Left kidney (tissue), 2 donors: Measurements from ENCODE around the gene SLC39A1. TPM values are rescaled to one million over a fixed set of nuclear protein-coding genes. Genes with fewer than 3 reads are reported as not detected.

ENCODE experiments used
- DNase-seq: peaks from one replicate; pipeline ENCODE4 v3.0.0-alpha.2; 2013
- polyA plus RNA-seq: library from polyadenylated mRNA; unstranded; fragments of 120-200 nt; gene quantifications from one replicate; pipeline ENCODE4 v1.2.1, GENCODE V29; 2013; ENCODE audit not compliant: insufficient read length

Gene SLC39A1
- polyA plus RNA-seq, 1 donor: 66.4 TPM

DNA sequence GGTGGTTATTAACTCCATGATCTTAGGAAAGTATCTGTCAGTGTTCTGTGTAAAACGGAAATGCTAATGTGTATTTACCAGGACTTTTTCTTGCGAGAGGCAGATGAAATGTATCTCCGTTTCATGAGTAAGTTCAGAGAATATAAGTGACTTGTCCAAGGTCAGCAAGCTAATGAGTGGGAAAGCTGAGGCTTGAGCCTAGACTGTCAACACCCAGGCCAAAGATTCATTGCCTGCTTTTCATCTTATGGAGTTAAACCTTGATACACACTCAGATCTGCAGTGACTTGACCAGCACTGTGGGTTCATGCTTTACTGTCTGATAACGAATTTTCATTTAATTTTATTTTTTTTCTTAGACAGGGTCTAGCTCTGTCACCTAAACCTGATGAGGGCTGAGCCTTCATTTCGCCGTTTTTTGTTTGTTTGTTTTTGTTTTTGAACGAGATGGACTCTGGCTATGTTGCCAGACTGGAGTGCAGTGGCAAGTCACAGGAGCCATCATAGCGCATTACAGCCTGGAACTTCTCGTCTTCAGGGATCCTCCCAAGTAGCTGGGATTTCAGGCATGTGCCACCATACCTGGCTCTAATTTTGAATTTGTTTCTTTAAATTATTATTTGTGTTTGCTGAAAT is 15.1 kb upstream of the SLC39A1 start:
- no peak for DNase-seq

DNA sequence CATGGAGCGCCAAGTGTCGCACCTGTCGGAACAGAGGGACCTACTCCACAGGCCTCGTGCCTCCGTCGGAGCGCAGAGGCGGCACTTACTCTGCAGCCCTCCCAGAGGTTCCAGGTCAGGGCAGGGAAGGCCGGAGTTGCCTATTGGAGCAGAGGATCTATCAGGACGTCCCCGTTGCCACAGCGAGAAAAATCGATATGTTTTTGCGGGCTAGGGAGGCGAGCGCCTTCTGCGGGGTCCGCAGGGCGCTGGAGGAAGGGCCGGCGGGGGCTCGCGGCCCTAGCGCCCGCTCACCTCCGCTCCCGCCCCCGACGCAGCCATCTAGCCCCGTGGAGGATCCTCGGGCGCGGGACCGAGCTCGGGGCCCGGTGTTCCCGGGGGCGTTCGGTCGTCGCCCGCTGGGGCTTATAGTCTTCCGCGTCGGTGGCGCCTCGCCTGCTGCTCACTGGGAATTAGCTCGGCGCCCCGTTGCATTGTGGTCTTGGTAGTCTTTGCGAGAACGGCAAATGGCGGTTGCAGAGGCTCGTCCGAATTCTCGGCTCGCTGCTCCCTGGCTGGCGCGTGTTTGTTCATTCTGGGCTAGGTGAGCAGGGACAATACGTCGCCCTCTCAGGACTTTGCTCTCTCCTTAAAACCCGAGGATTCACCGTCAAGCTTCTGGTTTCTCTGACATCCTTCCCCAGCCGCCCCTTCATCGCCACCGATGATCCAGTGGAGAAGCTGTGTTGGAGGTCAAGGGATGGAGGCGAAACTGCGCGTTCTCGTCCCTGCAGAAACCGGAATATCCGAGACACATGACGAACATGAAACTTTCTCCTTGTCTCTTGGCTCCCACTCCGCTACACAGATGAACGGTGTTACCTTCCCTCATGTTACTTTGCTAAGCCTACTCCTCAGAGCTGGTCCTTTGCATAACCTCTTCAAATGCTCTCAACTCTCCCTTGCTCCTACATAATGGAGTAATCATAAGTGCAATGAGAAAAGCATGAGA is 14.2 kb upstream of the SLC39A1 start, which contains the start of gene JTB:
Gene JTB, minus strand, starts transcription at position 425 of the 991 bp plus-strand sequence. Its CDS starts 422 bp downstream, at position 3.
- DNase-seq: peak; percentile 87

DNA sequence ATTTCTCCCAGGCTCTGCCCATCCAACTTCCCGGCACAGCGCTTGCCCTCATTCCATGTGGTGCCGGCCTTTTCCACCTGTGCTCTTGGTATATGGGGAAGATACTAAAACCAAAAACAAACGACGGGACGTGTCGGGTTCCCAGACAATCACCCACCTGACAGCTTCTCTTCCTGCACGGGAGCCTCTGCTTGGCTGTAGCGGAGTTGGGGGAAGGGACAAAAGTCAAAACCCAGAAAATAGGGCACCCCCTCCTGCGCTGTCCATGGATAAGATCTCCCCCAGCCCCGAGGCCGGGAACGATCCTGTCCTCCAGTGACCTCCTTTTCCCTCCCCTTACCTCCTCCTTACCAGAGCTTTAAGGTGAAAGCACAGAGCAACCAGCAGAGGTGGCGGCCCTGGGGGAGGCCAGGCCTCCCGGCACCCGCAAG is 13.5 kb upstream of the SLC39A1 start:
- DNase-seq: no peak

DNA sequence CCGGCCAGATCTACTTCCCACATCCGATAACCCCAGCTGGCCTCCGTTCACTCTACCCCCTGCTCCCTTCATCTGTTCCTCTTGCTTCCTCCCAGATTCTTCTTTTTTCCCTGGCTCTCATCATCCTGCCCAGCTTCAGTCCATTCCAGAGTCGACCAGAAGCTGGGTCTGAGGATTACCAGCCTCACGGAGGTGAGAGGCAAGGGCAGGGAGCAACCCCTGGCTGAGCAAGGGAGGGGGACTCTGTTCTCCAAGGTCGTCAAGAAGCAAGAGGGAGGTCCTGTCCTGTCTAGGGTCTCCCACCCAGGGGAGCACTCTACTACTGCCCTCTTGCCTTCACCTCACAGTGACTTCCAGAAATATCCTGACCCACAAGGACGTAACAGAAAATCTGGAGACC is 10.2 kb upstream of the SLC39A1 start:
- no peak for DNase-seq

DNA sequence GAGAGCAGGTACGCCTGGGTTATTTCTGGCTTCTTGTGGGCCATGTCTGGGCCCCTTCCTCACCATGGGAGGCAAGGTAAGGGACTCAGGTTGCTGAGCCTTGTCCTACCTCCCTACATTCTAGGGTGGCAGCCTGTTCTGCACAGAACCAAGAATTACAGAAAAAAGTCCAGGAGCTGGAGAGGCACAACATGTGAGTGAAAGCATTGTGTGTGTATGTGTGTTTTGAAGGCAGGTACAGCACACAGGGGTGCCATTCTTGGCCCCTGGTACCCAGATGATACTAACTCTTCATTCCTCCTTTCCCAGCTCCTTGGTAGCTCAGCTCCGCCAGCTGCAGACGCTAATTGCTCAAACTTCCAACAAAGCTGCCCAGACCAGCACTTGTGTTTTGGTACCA is 9.7 kb upstream of the SLC39A1 start:
- no peak for DNase-seq

- no peak for DNase-seq
Observed at GRCh38 chr1:153970346-153970745, 7.0 kb upstream of the SLC39A1 start.

DNA sequence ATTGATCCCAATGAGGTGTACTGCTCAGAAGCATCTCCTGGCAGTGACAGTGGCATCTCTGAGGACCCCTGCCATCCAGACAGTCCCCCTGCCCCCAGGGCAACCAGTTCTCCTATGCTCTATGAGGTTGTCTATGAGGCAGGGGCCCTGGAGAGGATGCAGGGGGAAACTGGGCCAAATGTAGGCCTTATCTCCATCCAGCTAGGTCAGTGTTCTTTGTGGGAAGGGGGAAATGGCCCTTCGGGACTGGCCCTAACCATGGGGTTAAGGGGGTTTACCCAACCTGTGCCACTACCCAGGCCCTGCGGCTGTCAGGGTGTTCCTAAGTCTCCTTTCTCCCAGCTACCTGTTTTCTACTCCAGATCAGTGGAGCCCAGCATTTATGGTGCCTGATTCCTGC is 5.6 kb upstream of the SLC39A1 start:
- DNase-seq: no peak

- no peak for DNase-seq
Observed at GRCh38 chr1:153968408-153968807, 5.1 kb upstream of the SLC39A1 start.

- DNase-seq: no peak
Observed at GRCh38 chr1:153968000-153968363, 4.6 kb upstream of the SLC39A1 start.

DNA sequence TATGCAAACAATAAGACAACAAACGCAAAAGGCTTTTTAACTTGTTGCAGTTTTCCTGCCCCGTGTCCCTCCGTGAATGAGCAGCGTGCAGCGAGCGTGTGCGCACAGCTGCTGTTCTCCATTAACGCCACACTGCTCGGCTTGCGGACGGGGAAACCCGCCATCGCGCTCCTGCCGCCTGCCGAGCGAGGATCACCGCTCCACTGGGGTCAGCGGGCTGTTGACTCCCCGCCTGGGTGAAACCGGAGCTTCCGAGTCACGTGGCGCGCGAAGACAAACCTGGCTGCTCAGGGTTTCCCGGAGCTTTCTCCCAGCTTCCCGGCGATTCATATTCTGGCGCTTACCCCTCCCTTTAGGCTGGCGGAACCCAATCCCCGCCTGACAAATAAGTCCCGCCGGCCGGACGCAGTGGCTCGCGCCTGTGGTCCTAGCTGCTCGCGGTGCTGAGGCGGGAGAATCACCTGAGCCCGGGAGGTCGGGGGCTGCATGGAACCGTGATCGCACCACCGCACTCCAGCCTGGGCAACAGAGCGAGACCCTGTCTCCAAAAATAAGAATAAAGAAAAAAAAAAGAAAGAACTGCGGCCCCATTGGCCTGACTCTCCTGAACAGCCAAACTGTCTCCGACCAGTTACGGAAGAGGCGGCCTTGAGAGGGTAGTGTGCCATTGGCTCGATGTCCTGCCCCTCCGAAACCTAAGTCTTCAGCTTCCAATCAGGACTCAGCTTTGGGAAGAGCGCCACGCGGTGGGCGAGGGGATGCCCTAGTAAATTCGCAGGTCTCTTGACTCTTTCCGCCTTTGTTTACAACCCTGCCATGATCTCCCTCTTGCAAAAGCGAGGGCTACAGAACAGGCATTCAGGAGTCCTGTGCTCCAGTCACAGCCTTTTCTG is 4.0 kb upstream of the SLC39A1 start, which contains the start of gene CREB3L4:
Gene CREB3L4, plus strand, starts transcription at position 796 of the 893 bp plus-strand sequence. CDS start 624 bp downstream, outside the sequence.
- peak; percentile 96 for DNase-seq

GRCh38 chr1:153963850-153964331 is 554 bp upstream of the SLC39A1 start:
- DNase-seq: no peak

DNA sequence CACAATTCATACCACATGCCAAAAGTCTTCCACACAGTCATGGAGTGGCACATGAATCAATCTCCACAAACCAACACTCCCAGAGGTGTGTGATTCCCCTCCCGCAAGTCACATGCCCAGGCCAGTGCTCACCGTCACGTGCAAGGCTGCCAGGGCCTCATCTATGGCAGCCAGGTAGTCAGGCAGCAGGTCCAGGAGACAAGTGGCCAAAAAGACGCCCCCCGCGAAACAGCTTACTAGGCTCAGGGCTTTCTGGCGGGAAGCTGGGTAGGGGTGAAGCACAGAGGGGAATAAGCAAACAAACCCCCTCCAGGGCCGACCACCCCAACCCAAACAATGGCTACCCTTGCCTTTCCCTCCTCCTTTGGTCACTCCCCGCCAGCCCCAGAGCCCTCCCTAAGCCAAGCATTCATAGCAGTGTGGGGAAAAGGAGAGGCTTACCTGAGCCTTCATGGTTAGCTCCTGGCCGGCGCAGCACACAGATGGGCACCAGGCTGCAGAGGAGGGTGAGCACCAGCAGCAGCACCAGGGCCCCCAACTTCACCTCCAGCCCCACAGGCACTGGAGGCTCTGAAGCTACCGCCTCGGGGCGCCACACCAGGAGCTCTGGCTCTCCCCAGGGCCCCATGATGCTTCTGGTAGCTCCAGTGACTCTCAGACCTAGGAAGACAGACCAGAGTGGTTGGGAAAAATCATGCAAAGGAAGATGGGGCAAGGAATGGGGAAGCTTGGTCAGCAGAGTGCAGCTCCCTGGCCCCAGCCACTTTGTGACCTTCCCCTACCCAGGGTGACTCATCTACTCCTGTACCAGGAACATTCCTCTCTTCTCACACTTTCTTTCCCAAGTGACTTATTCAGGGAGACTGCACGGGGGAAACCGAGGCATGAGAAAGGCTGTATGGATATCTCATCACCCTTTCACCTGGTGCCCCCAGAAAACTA is 978 bp downstream of the SLC39A1 start:
- no peak for DNase-seq

GRCh38 chr1:153961421-153961820 is 1.9 kb downstream of the SLC39A1 start:
- no peak for DNase-seq

- DNase-seq: no peak
Observed at GRCh38 chr1:153960206-153960605, 3.1 kb downstream of the SLC39A1 start.

GRCh38 chr1:153959454-153959853 is 3.9 kb downstream of the SLC39A1 start:
- no peak for DNase-seq

DNA sequence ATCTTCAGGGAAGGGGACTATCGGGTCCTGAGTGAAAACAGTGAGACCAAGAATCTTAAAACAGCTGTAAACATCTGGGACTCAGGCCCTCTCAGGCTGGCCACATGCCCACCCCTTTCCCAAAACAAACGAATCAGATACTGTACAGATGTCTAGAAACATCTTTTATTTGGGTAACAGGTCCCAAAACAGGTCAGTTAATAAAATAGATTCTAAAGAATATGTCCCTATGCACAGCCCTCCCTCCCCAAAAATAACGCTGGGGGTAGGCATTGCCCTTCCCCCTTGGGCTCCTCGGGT is 4.4 kb downstream of the SLC39A1 start:
- no peak for DNase-seq

DNA sequence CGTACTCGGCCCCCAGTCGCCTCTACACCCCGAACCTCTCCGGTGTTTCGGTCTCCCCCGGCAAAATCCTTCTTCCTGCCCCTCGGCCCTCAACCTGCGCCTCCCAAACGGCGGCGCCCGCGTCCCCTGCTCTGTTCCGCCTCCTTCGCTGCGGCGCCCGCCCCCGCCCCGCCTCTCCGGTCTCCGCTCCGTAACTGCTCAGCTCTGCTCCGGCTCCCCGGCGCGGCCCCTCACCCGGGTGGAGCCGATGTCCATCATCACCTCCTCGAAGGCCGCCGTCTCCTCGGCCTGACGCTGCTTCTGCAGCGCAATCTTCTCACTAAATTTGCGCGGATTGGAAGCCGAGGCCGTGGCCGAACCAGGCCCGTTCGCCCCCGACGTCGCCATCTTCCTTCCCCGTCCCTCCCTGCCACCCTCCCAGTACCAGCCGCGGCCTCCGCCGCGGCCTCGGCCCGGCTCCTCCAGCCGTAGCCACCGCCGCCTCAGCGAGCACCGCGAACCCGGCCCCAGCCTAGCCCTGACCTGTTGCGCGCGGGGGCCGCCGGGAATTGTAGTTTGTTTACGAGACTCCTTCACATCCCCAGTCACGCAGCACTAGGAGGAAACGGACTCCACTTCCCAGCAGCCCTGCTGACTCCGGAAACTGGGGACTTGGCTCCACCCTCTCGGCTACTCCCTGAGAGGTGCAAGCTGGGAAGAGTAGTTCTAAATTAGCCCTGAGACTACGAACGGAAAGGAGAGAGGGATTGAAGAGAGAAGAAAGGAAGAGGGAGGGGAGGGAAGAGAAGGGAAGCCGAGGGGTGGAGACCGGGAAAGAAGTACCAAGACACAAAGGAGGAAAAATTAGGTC is 5.0 kb downstream of the SLC39A1 start, which contains the start of gene CRTC2:
Gene CRTC2, minus strand, starts transcription at position 502 of the 850 bp plus-strand sequence. Its CDS starts 115 bp downstream, at position 387.
- peak; percentile 99 for DNase-seq

- peak; percentile 22 for DNase-seq
Observed at GRCh38 chr1:153957744-153958110, 5.6 kb downstream of the SLC39A1 start.

- DNase-seq: no peak
Observed at GRCh38 chr1:153956997-153957715, 6.2 kb downstream of the SLC39A1 start.
